ENCODE data around the gene SIGLECL1.

Gene SIGLECL1

DNA sequence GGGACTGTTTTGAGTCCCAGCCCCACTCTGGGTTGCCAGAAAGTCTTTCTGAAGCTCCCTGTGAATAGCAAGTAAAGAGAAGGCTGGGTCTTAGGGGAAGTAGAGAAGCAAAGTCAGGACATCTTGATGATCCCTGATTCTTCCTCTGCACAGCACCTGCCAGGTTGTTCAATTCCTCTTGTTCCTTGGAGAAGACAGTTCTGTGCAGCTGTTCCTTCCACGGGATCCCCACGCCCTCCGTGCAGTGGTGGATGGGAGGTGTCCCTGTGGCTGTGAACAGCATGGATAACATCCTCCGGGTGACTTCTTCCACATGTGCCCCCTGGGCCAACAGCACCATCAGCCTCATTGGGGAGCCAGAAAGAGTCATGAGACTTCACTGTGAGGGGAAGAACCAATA lies 31.5 kb downstream of the SIGLECL1 start:
- CTCF ChIA-PET: interaction anchor here (0.6 to 0.7 kb wide), 2 partner anchors 326 to 360 kb away, joined by 3 read pairs; no protein-coding TSS in a partner anchor
- POLR2A ChIA-PET (ENCODE audit: low non-redundant PET): no interaction called here
- TF ChIP-seq, protein P1, sequence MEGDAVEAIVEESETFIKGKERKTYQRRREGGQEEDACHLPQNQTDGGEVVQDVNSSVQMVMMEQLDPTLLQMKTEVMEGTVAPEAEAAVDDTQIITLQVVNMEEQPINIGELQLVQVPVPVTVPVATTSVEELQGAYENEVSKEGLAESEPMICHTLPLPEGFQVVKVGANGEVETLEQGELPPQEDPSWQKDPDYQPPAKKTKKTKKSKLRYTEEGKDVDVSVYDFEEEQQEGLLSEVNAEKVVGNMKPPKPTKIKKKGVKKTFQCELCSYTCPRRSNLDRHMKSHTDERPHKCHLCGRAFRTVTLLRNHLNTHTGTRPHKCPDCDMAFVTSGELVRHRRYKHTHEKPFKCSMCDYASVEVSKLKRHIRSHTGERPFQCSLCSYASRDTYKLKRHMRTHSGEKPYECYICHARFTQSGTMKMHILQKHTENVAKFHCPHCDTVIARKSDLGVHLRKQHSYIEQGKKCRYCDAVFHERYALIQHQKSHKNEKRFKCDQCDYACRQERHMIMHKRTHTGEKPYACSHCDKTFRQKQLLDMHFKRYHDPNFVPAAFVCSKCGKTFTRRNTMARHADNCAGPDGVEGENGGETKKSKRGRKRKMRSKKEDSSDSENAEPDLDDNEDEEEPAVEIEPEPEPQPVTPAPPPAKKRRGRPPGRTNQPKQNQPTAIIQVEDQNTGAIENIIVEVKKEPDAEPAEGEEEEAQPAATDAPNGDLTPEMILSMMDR (conservative IDR thresholded peaks at IDR 0.05; ENCODE audit: low read depth): no peak
- H3K27ac ChIP-seq: no peak overlapping the region
- DNase-seq (ENCODE audit: low spot score): no peak

DNA sequence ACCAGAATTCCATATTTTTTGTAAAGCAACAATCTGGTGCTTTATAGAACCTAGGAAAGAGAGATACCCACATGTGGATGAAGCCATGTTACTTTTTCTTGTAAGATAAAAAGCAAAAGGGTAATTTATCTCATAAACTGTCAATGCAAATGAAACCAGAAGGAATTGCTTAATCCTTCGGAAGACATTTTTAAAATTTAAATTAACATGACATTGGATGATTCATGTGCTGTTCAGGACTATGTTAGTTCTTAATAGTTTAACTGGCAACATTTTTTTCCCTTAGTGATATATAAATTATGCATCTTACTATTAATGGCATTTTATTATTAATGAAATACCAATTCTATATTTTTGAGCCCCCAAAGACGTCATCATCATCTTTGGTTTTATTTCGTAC lies 34.8 kb downstream of the SIGLECL1 start:
- no peak for DNase-seq (ENCODE audit: low spot score)
- TF ChIP-seq, protein P1 (conservative IDR thresholded peaks at IDR 0.05; ENCODE audit: low read depth): no peak
- H3K27ac ChIP-seq: no peak overlapping the region
- POLR2A ChIA-PET (ENCODE audit: low non-redundant PET): no interaction called here
- CTCF ChIA-PET: no interaction called here

DNA sequence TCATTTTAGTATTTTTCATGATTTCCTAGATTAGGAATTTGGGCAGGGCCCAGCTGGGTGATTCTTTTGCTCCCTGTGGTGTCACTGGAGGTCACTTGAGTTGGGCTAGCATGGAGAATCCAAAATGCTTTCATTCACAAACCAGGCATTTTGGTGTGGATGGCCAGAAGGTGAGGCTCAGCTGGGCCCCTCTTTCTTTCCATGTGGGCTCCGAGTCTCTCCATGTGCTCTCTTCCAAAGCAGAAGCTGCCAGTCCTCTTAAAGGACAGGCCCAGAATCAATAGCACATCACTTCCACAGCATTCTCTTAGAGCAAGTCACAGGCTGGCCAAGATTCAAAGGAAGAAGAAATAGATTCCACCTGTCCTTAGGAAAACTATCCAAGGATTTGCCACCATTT lies 38.8 kb downstream of the SIGLECL1 start:
- DNase-seq (ENCODE audit: low spot score): no peak
- H3K27ac ChIP-seq: no peak overlapping the region
- CTCF ChIA-PET: no interaction called here
- POLR2A ChIA-PET (ENCODE audit: low non-redundant PET): no interaction called here
- TF ChIP-seq, protein P1 (conservative IDR thresholded peaks at IDR 0.05; ENCODE audit: low read depth): no peak

DNA sequence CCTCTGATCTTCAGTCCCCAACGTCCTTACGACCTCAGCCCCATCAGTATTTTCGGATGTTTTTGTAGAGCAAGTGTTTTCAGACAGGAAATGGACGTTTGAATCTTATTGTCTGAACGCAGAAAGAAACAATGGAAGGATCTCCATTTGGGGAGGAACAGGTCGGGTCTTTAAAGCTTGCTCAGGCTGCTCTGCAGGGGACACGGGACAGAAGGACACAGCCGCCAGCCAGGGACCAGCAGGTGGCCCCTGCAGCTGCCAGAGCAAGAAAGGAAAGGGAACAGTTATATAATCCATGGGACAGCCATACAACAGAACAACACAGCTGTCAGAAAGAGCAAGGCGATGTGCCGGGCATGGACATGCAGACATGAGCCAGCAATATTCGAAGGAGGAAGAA lies 42.1 kb downstream of the SIGLECL1 start:
- DNase-seq (ENCODE audit: low spot score): no peak
- POLR2A ChIA-PET (ENCODE audit: low non-redundant PET): no interaction called here
- CTCF ChIA-PET: no interaction called here
- no peak overlapping the region for H3K27ac ChIP-seq
- TF ChIP-seq, protein P1 (conservative IDR thresholded peaks at IDR 0.05; ENCODE audit: low read depth): no peak

DNA sequence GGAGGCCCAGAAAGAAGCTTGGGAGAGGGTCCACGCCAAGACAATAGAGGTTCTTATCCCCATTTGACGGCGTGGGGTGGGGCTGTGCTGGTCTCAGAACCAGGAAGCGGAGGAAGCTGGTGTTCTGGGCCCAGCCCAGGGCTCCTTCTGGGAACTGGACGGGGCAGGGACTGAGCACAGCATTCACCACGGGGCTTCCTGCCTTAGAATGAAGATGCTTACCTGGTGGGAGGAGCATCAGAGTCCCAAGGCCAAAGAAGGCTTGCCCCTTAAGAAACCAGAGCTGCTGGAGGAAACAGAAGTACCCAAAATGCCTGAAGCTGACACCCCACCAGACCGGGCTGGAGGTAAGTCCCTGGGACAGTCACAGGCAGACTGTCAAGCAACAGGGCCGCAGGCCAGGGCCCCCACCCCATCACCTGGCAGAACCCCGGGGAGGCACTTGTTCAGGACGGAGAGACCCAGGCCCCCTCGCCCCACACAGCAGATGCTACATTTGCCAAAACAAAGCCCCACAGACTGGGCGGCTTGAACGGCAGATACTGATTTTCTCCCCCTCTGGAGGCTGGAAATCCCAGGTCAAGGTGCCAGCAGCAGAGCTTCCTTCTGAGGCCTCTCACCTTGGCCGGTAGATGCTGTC lies 42.8 kb downstream of the SIGLECL1 start:
- H3K27ac ChIP-seq: no peak overlapping the region

DNA sequence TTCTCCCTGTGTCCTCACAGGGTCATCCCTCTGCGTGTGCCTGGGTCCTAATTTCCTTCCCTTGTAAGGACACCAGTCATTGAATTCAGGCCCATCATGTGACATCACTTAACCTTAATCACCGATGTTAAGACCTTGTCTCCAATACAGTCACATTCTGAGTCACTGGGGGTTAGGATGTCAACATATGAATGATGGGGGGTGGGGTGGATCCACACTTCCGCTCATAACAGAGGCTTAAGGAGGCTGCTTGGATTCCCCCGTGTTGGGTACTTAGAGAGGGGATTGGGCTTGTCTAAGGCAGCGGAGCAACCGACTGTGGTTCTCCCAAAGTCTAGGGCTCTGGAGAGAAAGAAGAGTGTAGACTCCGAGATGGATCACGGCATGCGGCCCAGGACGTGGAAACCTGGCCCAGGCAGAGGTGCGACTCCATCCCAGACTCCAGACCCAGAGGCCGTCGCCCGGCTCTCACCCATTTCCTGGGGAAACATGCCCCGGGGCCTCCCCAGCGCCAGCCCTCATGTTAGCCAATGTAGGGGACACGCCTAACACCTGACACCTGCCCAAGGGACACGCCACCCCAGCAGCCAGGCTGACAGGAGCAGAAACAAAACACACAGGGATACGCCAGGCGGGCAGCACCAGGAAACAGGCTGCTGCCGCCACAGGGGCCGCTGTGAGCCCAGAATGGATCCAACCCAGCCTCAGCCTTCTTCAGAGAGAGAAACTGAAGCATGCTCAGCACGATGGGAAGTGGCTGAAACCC lies 43.5 kb downstream of the SIGLECL1 start:
- H3K27ac ChIP-seq: no peak overlapping the region
- POLR2A ChIA-PET (ENCODE audit: low non-redundant PET): no interaction called here
- no peak for DNase-seq (ENCODE audit: low spot score)
- TF ChIP-seq, protein P1 (conservative IDR thresholded peaks at IDR 0.05; ENCODE audit: low read depth): no peak
- CTCF ChIA-PET: interaction anchor here (0.6 to 0.7 kb wide), 2 partner anchors 15 to 511 kb away, joined by 3 to 5 read pairs; no protein-coding TSS in a partner anchor

More for the DNA sequence above, 42.8 kb downstream of the SIGLECL1 start:
- TF ChIP-seq, protein P1 (conservative IDR thresholded peaks at IDR 0.05; ENCODE audit: low read depth): no peak
- ChIA-PET CTCF (interaction anchor here (0.7 kb wide), 1 partner anchor 510 kb away, joined by 3 read pairs; no protein-coding TSS in a partner anchor), POLR2A (ENCODE audit: low non-redundant PET) (no interaction called here)
- no peak for DNase-seq (ENCODE audit: low spot score)

All from RWPE1 (cell line).